Kidney epithelial cell (primary cell): ENCODE results near the gene PRKD1. TPM values are rescaled to one million over a fixed set of nuclear protein-coding genes. Genes with fewer than 3 reads are reported as not detected.
"Not testable (repeated sequence)": the region's sequence is repeated elsewhere in the genome, so short reads cannot be mapped to it uniquely, and the experiment has no call there.

Experiments
- DNase-seq: peaks from one replicate; pipeline ENCODE4 v3.0.0-alpha.2; 2010; ENCODE audit warnings: low read depth
- H3K27me3 ChIP-seq: 2 replicates; pipeline ENCODE4 v1.6.0; 2011; ENCODE audit warnings: low read length; ENCODE audit not compliant: control insufficient read depth, insufficient read depth
- H3K36me3 ChIP-seq: 2 replicates; pipeline ENCODE4 v1.5.1; 2011; ENCODE audit warnings: low read length; ENCODE audit not compliant: control insufficient read depth, insufficient read depth
- H3K4me3 ChIP-seq: 2 replicates; pipeline ENCODE4 v1.5.1; 2011; ENCODE audit warnings: low read depth, mild to moderate bottlenecking, control low read depth, low read length
- CTCF ChIP-seq: IDR thresholded peaks from 2 replicates; pipeline ENCODE4 v1.5.1; 2011; ENCODE audit warnings: mild to moderate bottlenecking, moderate library complexity, low read length, control low read depth, inconsistent platforms; ENCODE audit not compliant: insufficient read depth, poor library complexity, severe bottlenecking
- total RNA-seq: library from RNA; depleted of rRNA; stranded (reverse); fragments of >200 nt; gene quantifications from 2 replicates; pipeline ENCODE4 v1.2.3, GENCODE V29; 2015

PRKD1 gene
- total RNA-seq, 1 donor from 2014 or later = 7.2 TPM

- TF ChIP-seq CTCF = no peak
- Histone ChIP-seq H3K27me3 (no peaks in the 10 kb centered on the region), H3K4me3 (no peak overlapping the region), H3K36me3 (no peaks in the 10 kb centered on the region)
- no peak for DNase-seq
Measured at GRCh38 chr14:29853272-29853671, 74.4 kb downstream of the PRKD1 start.

- TF ChIP-seq CTCF = no peak
- Histone ChIP-seq H3K36me3 (no peaks in the 10 kb centered on the region), H3K4me3 (no peak overlapping the region), H3K27me3 (no peaks in the 10 kb centered on the region)
- no peak for DNase-seq
Measured at GRCh38 chr14:29851397-29851796, 76.2 kb downstream of the PRKD1 start.

GRCh38 chr14:29847056-29847380, 80.6 kb downstream of the PRKD1 start:
- no peak for TF ChIP-seq CTCF
- no peaks in the 10 kb centered on the region for H3K27me3 ChIP-seq
- no peak overlapping the region for H3K4me3 ChIP-seq
- DNase-seq = no peak
- no peaks in the 10 kb centered on the region for H3K36me3 ChIP-seq

GRCh38 chr14:29846339-29847055, 81.2 kb downstream of the PRKD1 start:
- peak; percentile 82 for DNase-seq
- Histone ChIP-seq H3K27me3 (no peaks in the 10 kb centered on the region), H3K36me3 (no peaks in the 10 kb centered on the region), H3K4me3 (no peak overlapping the region)
- no peak for TF ChIP-seq CTCF

- DNase-seq = no peak
- TF ChIP-seq CTCF = no peak
- Histone ChIP-seq H3K36me3 (no peaks in the 10 kb centered on the region), H3K27me3 (no peaks in the 10 kb centered on the region), H3K4me3 (no peak overlapping the region)
Measured at GRCh38 chr14:29843981-29844380, 83.7 kb downstream of the PRKD1 start.

GRCh38 chr14:29842228-29842627, 85.4 kb downstream of the PRKD1 start:
- Histone ChIP-seq H3K36me3 (no peaks in the 10 kb centered on the region), H3K27me3 (no peaks in the 10 kb centered on the region), H3K4me3 (no peak overlapping the region)
- no peak for DNase-seq
- TF ChIP-seq CTCF = no peak

- not testable (repeated sequence) for H3K4me3 ChIP-seq, H3K27me3 ChIP-seq, DNase-seq, H3K36me3 ChIP-seq
Measured at GRCh38 chr14:29840369-29840892, 87.2 kb downstream of the PRKD1 start.

GRCh38 chr14:29839691-29840090, 88.0 kb downstream of the PRKD1 start:
- H3K36me3 ChIP-seq, DNase-seq, H3K27me3 ChIP-seq, H3K4me3 ChIP-seq: not testable (repeated sequence)
